BE2C (cell line): Measurements from ENCODE around the gene CDC42EP1.

Source experiments
- DNase-seq: peaks from one replicate; pipeline ENCODE4 v3.0.0-alpha.2; 2020
- H3K27me3 ChIP-seq: fragments of 250-450 bp; sonication (Bioruptor Pico); 2 replicates; pipeline ENCODE4 v1.5.1; 2020; ENCODE audit warnings: mild to moderate bottlenecking
- H3K36me3 ChIP-seq: fragments of 250-450 bp; sonication (Bioruptor Pico); 2 replicates; pipeline ENCODE4 v1.5.1; 2020; ENCODE audit warnings: mild to moderate bottlenecking
- H3K4me1 ChIP-seq: fragments of 250-450 bp; sonication (Bioruptor Pico); 2 replicates; pipeline ENCODE4 v1.5.1; 2020
- H3K4me3 ChIP-seq: 2 replicates; pipeline ENCODE4 v1.5.1; 2011; ENCODE audit warnings: low read depth, low read length
- H3K9me3 ChIP-seq: fragments of 250-450 bp; sonication (Bioruptor Pico); 2 replicates; pipeline ENCODE4 v1.5.1; 2020
- TF ChIP-seq, protein P1 (sequence below): IDR thresholded peaks from 2 replicates; pipeline ENCODE4 v1.5.1; 2012; ENCODE audit warnings: mild to moderate bottlenecking, low read depth, low read length

CDC42EP1 gene

DNA sequence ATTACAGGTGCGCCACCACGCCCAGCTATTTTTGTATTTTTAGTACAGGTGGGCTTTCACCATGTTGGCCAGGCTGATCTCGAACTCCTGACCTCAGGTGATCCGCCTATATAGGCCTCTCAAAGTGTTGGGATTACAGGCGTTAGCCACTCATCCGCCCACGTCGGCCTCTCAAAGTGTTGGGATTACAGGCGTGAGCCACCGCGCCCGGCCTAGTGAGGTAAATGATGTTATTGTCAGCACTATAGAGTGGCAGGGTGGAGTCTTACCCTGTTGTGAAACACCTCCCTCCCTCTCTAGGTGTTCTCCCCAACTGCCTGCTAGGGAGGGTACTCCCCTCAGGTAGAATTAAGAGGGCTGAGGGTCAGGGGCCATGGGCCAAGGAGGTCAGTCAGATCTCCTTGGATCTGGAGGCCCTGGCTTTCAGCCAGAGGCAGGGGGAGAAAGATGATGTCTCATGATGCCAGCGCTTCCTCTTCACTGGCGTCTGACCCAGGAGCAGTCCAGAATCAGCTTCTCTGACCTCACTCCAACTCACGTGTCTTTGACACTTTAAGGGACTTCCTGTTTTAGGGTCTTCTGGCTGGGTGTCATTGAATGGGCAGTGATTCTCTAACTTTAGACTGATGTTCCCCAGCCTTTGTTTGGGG, 50.3 kb downstream of the CDC42EP1 start:
- Histone ChIP-seq H3K9me3 (no peaks in the 10 kb centered on the region), H3K27me3 (no peaks in the 10 kb centered on the region), H3K36me3 (peaks cover 5% of the 10 kb centered on the region), H3K4me1 (no peaks in the 10 kb centered on the region; the same call in 1 of the 2 replicates), H3K4me3 (no peak overlapping the region)
- TF ChIP-seq, protein P1, sequence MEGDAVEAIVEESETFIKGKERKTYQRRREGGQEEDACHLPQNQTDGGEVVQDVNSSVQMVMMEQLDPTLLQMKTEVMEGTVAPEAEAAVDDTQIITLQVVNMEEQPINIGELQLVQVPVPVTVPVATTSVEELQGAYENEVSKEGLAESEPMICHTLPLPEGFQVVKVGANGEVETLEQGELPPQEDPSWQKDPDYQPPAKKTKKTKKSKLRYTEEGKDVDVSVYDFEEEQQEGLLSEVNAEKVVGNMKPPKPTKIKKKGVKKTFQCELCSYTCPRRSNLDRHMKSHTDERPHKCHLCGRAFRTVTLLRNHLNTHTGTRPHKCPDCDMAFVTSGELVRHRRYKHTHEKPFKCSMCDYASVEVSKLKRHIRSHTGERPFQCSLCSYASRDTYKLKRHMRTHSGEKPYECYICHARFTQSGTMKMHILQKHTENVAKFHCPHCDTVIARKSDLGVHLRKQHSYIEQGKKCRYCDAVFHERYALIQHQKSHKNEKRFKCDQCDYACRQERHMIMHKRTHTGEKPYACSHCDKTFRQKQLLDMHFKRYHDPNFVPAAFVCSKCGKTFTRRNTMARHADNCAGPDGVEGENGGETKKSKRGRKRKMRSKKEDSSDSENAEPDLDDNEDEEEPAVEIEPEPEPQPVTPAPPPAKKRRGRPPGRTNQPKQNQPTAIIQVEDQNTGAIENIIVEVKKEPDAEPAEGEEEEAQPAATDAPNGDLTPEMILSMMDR = no peak
- no peak for DNase-seq

DNA sequence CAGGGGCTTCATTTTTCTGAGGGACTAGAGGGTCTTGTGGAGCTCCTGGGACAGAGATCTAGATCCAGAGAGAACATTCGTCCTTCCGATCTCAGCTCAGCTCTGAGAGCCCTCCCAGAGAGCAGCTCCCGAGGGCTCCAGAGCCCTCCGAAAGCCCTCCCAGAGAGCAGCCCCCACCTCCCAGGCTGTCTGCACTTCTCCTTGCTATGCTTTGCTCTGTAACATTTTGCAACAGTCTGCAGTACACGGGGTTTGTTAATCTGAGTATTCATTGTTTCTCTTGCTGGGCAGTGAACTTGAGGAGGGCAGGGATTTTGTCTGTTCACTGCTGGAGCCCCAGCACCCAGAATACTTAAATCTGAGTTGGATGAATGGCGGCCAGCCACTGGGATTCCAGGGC, 50.9 kb downstream of the CDC42EP1 start:
- H3K4me3 ChIP-seq = no peak overlapping the region
- H3K27me3 ChIP-seq = no peaks in the 10 kb centered on the region
- peaks cover 5% of the 10 kb centered on the region for H3K36me3 ChIP-seq
- no peak for DNase-seq
- H3K4me1 ChIP-seq = no peaks in the 10 kb centered on the region; the same call in 1 of the 2 replicates
- H3K9me3 ChIP-seq = no peaks in the 10 kb centered on the region
- TF ChIP-seq, protein P1 = no peak

DNA sequence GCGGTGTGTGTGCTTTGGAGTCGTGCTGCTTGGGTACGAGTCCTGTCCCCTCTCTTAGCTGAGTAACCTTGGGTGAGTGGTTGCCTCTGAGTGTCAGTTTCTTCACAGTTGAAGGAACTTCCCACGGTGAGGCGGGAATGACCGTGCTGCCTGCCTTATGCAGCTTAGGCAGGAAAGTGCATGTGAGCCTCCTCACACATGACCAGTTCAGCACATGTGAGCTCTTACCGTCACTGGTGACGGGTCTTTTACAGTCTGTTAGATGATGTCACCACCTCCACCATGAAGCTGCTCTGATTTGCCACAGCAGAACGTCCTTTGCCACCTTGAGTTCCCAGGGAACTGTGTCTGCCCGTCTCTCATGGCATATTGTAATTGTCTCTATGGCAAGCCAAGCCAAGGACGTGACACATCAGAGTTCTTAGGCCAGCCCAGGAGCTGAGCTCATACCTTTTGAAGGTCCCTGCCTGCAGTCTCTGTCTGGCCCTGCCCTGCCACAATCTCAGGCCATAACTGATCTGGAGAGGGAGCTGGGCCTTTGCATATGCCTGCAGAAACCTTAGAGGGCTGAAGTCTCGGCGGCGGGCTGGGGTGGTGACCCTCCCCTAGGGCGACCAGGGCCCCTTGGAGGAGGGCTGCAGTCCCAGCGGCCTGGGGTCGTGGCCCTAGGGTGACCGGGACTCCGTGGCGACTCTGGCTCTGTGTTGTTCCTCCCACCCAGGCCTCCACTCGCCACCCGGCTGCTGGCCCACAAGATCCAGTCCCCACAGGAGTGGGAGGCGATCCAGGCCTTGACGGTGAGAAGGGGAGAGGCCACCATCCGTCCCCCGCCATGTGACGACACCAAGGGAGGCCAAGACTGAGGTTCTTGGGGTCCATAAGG, 56.2 kb downstream of the CDC42EP1 start:
- no peak for DNase-seq
- no peaks in the 10 kb centered on the region for H3K4me1 ChIP-seq
- TF ChIP-seq, protein P1 = no peak
- H3K36me3 ChIP-seq = peaks cover 18% of the 10 kb centered on the region
- H3K27me3 ChIP-seq = no peaks in the 10 kb centered on the region
- no peak overlapping the region for H3K4me3 ChIP-seq
- H3K9me3 ChIP-seq = no peaks in the 10 kb centered on the region

DNA sequence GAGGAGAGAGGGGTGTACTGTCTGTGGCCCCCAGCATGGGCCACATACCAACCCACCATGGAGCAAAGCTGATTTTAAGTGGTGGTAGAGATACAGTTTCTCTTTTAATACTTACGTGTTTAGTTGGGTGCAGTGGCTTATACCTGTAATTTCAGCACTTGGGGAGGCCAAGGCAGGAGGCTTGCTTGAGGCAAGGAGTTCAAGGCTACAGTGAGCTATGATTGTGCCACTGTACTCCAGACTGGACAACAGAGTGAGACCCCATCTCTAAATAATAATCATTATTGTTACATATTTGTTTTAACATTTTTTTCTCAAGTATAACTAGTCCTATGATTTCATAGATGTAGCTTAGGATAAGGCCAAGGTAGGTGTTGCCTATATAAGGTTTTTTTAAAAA, 57.2 kb downstream of the CDC42EP1 start:
- no peaks in the 10 kb centered on the region for H3K9me3 ChIP-seq
- DNase-seq = no peak
- H3K4me1 ChIP-seq = no peaks in the 10 kb centered on the region
- H3K27me3 ChIP-seq = no peaks in the 10 kb centered on the region
- no peak overlapping the region for H3K4me3 ChIP-seq
- TF ChIP-seq, protein P1 = no peak
- H3K36me3 ChIP-seq = peaks cover 18% of the 10 kb centered on the region

DNA sequence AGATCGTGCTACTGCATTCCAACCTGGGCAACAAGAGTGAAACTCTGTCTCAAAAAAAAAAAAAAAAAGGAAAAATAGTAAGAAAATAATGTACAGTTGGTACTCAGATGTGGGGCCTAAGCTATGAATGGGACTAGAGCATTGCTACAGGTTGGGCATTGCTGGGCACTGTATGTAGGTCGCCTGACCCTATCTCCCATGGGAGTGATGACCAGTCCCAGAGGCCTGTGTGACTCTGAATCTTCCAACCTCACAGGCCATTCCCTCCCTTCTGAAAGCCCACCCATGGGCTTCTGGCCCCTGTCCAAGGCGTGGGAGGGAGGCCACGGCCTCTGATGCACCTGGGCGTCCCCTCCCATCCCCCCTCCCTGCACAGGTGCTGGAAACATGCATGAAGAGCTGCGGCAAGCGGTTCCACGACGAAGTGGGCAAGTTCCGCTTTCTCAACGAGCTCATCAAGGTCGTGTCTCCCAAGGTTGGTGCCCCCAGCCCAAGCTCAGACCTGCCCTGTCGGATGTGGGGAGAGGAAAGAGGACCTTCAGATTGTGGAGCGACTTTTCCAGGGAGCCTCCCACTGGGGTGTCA, 57.9 kb downstream of the CDC42EP1 start:
- DNase-seq = no peak
- no peaks in the 10 kb centered on the region for H3K9me3 ChIP-seq
- TF ChIP-seq, protein P1 = no peak
- H3K36me3 ChIP-seq = peaks cover 19% of the 10 kb centered on the region
- no peaks in the 10 kb centered on the region for H3K27me3 ChIP-seq
- no peak overlapping the region for H3K4me3 ChIP-seq
- no peaks in the 10 kb centered on the region for H3K4me1 ChIP-seq
